K562 (cell line): Measurements from ENCODE around the gene MYL12A. TPM values are rescaled to one million over a fixed set of nuclear protein-coding genes. Genes with fewer than 3 reads are reported as not detected.

Experiments
- ATAC-seq: fragments of 200-7000 bp; cut with Tn5 transposase; 3 replicates; pipeline ENCODE4 v1.9.1; 2020; ENCODE audit warnings: moderate library complexity
- BruUV-seq: library from RNA; stranded (reverse); fragments of 400-500 nt; replicated peaks from 2 replicates; lab custom pipeline; 2021; lab: Mats Ljungman, UMichigan
- CTCF ChIA-PET: fragments of 300-600 bp; formaldehyde crosslinking; extraction: SDS; loops from one replicate; lab custom pipeline; 2021; ENCODE audit warnings: low intra/inter-chr PET ratio; lab: Yijun Ruan, JAX
- POLR2A ChIA-PET: fragments of 300-600, 350-650 bp; sonication (Branson Sonifier 250); formaldehyde crosslinking; extraction: SDS; loops from one replicate; lab custom pipeline; 2021; ENCODE audit warnings: antibody characterized with exemption, inconsistent platforms; lab: Yijun Ruan, JAX
- DNase-seq, 4 experiments: peaks; one replicate each; pipeline versions ENCODE4 v3.0.0 to v3.0.0-alpha.2; 2011 to 2018; ENCODE audit warnings: low spot score in 3 of 4, mixed read lengths in 3 of 4; ENCODE audit errors: extremely low read depth in 1 of 4
- FAIRE-seq: peaks from 2 replicates; lab custom pipeline; 2011; peaks lifted over from hg19 to GRCh38; lab: Jason Lieb, UNC
- H2AFZ ChIP-seq: 2 replicates; pipeline ENCODE4 v1.6.0; 2011; ENCODE audit warnings: low read depth, low read length, control low read depth, inconsistent platforms
- H3K27ac ChIP-seq: fragments of 200-600 bp; 3 replicates; pipeline ENCODE4 v1.8.0; 2011; ENCODE audit warnings: low read depth, mild to moderate bottlenecking, control low read depth, inconsistent platforms, low read length, moderate library complexity, mixed read lengths; ENCODE audit errors: extremely low read depth
- H3K27me3 ChIP-seq, 2 experiments: fragments of 300-600 bp in 1 of 2; 2 replicates in 1 of 2; 3 replicates in 1 of 2; pipeline versions ENCODE4 v1.6.0 to v1.8.0; 2011; ENCODE audit warnings: inconsistent platforms in 2 of 2, low read length in 2 of 2, mild to moderate bottlenecking in 1 of 2, mixed read lengths in 1 of 2, moderate library complexity in 1 of 2; ENCODE audit not compliant: control insufficient read depth in 2 of 2, insufficient read depth in 2 of 2
- H3K36me3 ChIP-seq: fragments of 300-600 bp; 3 replicates; pipeline ENCODE4 v1.8.0; 2011; ENCODE audit warnings: mild to moderate bottlenecking, low read length, inconsistent platforms; ENCODE audit not compliant: control insufficient read depth, insufficient read depth
- H3K4me1 ChIP-seq, 2 experiments: fragments of 200-600 bp in 1 of 2; replicated peaks in 1 of 2; 2 replicates in 1 of 2; 3 replicates in 1 of 2; pipeline versions ENCODE4 v1.5.1 to v1.8.0; 2011; ENCODE audit warnings: inconsistent platforms in 2 of 2, low read length in 2 of 2, mild to moderate bottlenecking in 1 of 2, mixed read lengths in 1 of 2, moderate library complexity in 1 of 2; ENCODE audit not compliant: control insufficient read depth in 2 of 2, insufficient read depth in 2 of 2
- H3K4me2 ChIP-seq: 2 replicates; pipeline ENCODE4 v1.6.1; 2011; ENCODE audit warnings: low read length, control low read depth, inconsistent platforms, mixed read lengths; ENCODE audit not compliant: insufficient read depth
- H3K4me3 ChIP-seq: fragments of 200-600 bp; sonication (generic), shearing (Covaris generic); 2 replicates; pipeline ENCODE4 v1.5.1; 2016; ENCODE audit warnings: control low read depth, inconsistent platforms
- H3K79me2 ChIP-seq: fragments of 200-600 bp; 3 replicates; pipeline ENCODE4 v1.8.0; 2011; ENCODE audit warnings: low read length, inconsistent platforms; ENCODE audit not compliant: control insufficient read depth, insufficient read depth
- H3K9ac ChIP-seq, 2 experiments: 2 replicates each; pipeline versions ENCODE4 v1.6.0 to v1.6.1; 2011; ENCODE audit warnings: low read depth in 2 of 2, low read length in 2 of 2, control low read depth in 1 of 2, inconsistent platforms in 1 of 2, mild to moderate bottlenecking in 1 of 2, mixed read lengths in 1 of 2; ENCODE audit not compliant: insufficient read depth in 1 of 2
- H3K9me1 ChIP-seq: one replicate; pipeline ENCODE4 v1.6.0; 2011; ENCODE audit warnings: inconsistent platforms, mild to moderate bottlenecking, low read length, moderate library complexity; ENCODE audit not compliant: control insufficient read depth, insufficient read depth
- H3K9me3 ChIP-seq: replicated peaks from 2 replicates; pipeline ENCODE4 v1.5.1; 2011; ENCODE audit warnings: low read depth, low read length, inconsistent platforms; ENCODE audit not compliant: control insufficient read depth, insufficient read depth
- H4K20me1 ChIP-seq: replicated peaks from 2 replicates; pipeline ENCODE4 v1.6.1; 2011; ENCODE audit warnings: low read length, inconsistent platforms, mixed read lengths; ENCODE audit not compliant: control insufficient read depth, insufficient read depth
- DLX4 ChIP-seq: fragments of 250-450 bp; sonication (Bioruptor Pico); IDR thresholded peaks from 2 replicates; pipeline ENCODE4 v1.6.1; 2021; ENCODE audit warnings: mild to moderate bottlenecking
- DMBX1 ChIP-seq: fragments of 250-450 bp; sonication (Bioruptor Pico); IDR thresholded peaks from 2 replicates; pipeline ENCODE4 v1.8.0; 2022; ENCODE audit warnings: inconsistent platforms, mild to moderate bottlenecking, moderate library complexity, borderline replicate concordance
- HMBOX1 ChIP-seq: sonication (generic); IDR thresholded peaks from 2 replicates; pipeline ENCODE4 v1.6.1; 2016
- MGA ChIP-seq: fragments of 450-650 bp; IDR thresholded peaks from 2 replicates; pipeline ENCODE4 v1.6.1; 2016; ENCODE audit warnings: mild to moderate bottlenecking, moderate library complexity
- SMAD4 ChIP-seq: fragments of 250-450 bp; sonication (Bioruptor Pico); conservative IDR thresholded peaks from 2 replicates; pipeline ENCODE4 v1.8.0; 2021; ENCODE audit warnings: inconsistent platforms, mild to moderate bottlenecking, moderate library complexity
- ZEB2 ChIP-seq: fragments of 450-650 bp; IDR thresholded peaks from 2 replicates; pipeline ENCODE4 v1.6.1; 2016
- ZNF165 ChIP-seq: fragments of 250-450 bp; sonication (Bioruptor Pico); IDR thresholded peaks from 2 replicates; pipeline ENCODE4 v1.4.0; 2020; ENCODE audit warnings: borderline replicate concordance
- WGBS: fragments of 100-300 bp; shearing (Covaris generic); methylation state at CpG from one replicate; pipeline ENCODE4 v1.1.6; 2016; ENCODE audit warnings: low coverage, mixed read lengths; ENCODE audit not compliant: insufficient coverage; ENCODE audit errors: missing lambda C conversion rate; 5-methylcytosine and 5-hydroxymethylcytosine counted together
- in situ Hi-C: fragments of 300-500 bp; cut with MboI; formaldehyde crosslinking; loops from 4 replicates; pipeline ENCODE4 v1.15.0; 2018; ENCODE audit warnings: inconsistent platforms, mixed read lengths
- intact Hi-C: fragments of 100-400 bp; cut with micrococcal nuclease; formaldehyde crosslinking; loops from 2 replicates; pipeline ENCODE4 v1.14.2; 2022
- polyA plus RNA-seq, 8 experiments: library from polyadenylated mRNA; depleted of rRNA in 4 of 8; stranded (reverse) in 5 of 8; unstranded in 3 of 8; fragments of >200 nt; fragmentation: Nextera tagmentation in 2 of 8; fragmentation: Illumina TruSeq in 1 of 8; extraction: Ambion mirVana in 2 of 8; extraction: Trizol in 1 of 8; gene quantifications; 2 replicates each; pipeline versions ENCODE4 v1.2.1 to v1.2.3, GENCODE V29; 2011 to 2014; ENCODE audit warnings: inconsistent platforms in 1 of 8, missing spikeins in 1 of 8
- total RNA-seq, 7 experiments: library from RNA; depleted of rRNA in 6 of 7; stranded (reverse); fragments of >200 nt in 6 of 7; fragmentation: Illumina TruSeq in 2 of 7; extraction: Trizol in 2 of 7; gene quantifications; 2 replicates each; pipeline versions ENCODE4 v1.2.1 to v1.2.3, GENCODE V29; 2011 to 2021; ENCODE audit warnings: low replicate concordance in 1 of 7

The MYL12A gene
- total and polyA plus RNA-seq, 9 of the 15 experiments (the other 6 are each of a cell fraction or from before 2014, with no cell fraction given): 308 to 1,031 (median 559) TPM

GRCh38 chr18:3211236-3211992 lies 36.2 kb upstream of the MYL12A start:
- peak in 1 of 4 experiments; percentile 43 for DNase-seq
- Histone ChIP-seq H3K9ac (no peak overlapping the region; a peak in 1 of 4 replicates), H4K20me1 (no peaks in the 10 kb centered on the region), H3K4me2 (no peak overlapping the region), H3K27me3 (no peaks in the 10 kb centered on the region), H3K4me1 (peaks cover 7 to 32% of the 10 kb centered on the region in 2 experiments; a peak in 4 of 5 replicates), H3K27ac (peak overlapping the region; percentile 7; the same call in 1 of the 3 replicates), H3K4me3 (no peak overlapping the region), H3K36me3 (no peaks in the 10 kb centered on the region; the same call in 2 of the 3 replicates), H3K9me3 (no peaks in the 10 kb centered on the region), H3K79me2 (no peaks in the 10 kb centered on the region), H2AFZ (peak overlapping the region; percentile 78), H3K9me1 (no peaks in the 10 kb centered on the region)
- peak; percentile 44 for ATAC-seq
- POLR2A ChIA-PET: interaction anchor here (0.7 to 0.9 kb wide), 2 partner anchors 174 to 241 kb away, joined by 3 read pairs; no protein-coding TSS in a partner anchor
- intact Hi-C loops (no loop called here), in situ Hi-C loops (no loop called here)
- no TSS peak for BruUV-seq
- WGBS: 50% methylated on average over 5 of the region's 5 CpGs
- FAIRE-seq: peak; percentile 56
- CTCF ChIA-PET: no interaction called here
- peak; percentile 89 for TF ChIP-seq HMBOX1
- no peak for TF ChIP-seq DLX4
- peak; percentile 53; the same call in 1 of the 2 replicates for TF ChIP-seq DMBX1
- no peak for TF ChIP-seq ZNF165 (CRISPR knock-in tag)
- TF ChIP-seq SMAD4 (CRISPR knock-in tag): 0 out of 2 replicates have a peak, but pooled peaks have one; percentile 24
- no peak for TF ChIP-seq ZEB2
- TF ChIP-seq MGA: no peak
